Inferior parietal cortex (tissue), 1 donor: ENCODE results near the gene TBC1D9.

ENCODE experiments used
- DNase-seq: peaks from one replicate; pipeline ENCODE4 v3.0.0-alpha.2; 2016; ENCODE audit errors: extremely low spot score

The TBC1D9 gene

DNA sequence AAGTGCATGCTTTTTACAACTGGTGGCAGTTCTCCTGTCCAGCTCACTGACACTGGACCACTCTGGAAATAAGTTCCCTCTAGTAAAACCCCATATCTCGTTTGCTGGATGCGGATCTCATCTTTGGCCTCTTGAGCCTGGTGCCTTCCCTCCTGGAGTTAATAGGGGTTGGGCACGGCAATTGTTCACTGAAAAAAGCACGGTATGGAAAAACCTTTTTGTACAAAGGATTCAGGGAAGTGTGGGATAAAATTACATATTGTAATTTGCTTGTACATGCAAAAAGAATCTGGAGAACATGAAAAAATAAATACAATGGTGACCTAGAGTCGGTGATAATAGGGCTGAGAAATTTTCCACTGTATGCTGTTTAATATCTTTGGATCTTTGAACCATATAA is 30.6 kb downstream of the TBC1D9 start:
- DNase-seq: no peak

DNA sequence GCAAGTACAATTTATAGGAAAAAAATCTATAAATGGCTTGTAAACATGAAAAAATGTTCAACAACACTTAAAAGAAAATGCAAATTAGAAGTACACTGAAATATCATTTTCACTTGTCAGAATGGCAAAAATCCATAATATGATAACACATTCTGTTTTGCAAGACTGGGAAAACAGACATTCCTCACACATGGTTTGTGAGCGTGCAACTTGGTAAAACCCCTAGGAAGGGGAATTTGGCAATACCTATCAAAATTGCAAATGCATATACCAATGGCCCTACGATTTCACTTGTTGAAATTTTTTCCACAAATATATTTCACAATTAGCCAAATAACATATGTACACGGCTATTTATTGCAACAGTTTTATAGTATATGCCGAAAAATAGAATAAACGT is 31.4 kb downstream of the TBC1D9 start:
- DNase-seq: no peak

DNA sequence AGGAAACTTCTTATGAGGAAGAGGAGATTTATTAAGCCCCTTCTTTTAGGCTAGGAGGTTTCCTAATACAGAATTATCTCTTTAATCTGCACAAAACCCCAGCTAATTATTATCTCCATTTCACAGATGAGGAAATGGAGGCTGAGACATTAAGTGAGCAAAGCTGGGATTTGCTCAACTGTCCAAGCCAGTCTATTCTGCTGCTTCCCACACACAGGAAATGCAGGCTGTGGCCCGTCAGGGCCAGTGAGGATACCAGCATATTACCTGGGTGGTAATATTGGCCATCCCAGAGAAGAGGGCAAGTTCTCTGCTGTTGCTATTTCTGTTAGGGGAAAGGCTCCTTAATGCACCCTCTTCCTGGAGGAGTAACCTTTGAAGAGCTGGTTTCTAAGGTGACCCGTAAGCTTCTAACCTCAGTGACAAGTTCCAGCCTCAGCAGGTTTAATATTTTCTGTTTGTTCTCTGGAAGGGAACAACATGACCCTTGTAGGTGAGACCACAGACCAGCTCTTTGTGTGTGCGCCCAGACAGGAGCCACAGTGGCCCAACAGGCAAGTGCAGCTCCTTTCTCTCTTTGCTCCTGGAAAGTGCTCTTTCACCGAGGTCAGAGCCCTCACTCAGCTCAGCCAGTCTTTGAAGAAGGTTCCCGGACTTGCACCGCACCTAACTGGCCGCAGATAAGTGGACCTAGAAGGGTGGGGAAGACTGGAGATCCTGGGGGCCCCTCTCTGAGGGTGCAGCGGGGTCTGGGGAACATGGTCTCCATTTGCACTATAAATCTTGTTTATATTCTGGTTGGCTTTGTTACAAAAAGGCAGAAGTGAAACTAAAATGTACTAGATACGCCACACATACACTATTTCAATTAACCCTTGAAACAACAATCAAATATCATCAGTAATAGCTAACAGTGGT is 35.5 kb downstream of the TBC1D9 start:
- no peak for DNase-seq

DNA sequence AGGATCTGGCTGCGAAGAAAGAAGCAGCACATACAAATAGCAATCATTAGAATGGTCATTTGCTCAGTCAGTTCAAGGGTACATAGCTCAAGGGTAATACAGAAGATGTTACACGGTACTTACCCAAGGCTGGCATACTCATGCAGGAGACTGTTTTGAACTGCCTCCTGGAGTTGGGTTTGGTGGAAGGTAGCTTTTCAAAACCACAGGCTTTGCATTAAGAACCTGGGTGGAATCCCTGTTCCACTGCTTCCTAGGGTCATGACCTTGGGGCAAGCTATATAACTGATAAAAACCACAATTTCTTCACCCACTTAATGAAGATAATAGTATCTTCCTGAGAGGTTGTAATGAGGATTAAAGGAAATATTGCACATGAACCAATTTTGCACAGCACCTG is 36.5 kb downstream of the TBC1D9 start:
- no peak for DNase-seq

DNA sequence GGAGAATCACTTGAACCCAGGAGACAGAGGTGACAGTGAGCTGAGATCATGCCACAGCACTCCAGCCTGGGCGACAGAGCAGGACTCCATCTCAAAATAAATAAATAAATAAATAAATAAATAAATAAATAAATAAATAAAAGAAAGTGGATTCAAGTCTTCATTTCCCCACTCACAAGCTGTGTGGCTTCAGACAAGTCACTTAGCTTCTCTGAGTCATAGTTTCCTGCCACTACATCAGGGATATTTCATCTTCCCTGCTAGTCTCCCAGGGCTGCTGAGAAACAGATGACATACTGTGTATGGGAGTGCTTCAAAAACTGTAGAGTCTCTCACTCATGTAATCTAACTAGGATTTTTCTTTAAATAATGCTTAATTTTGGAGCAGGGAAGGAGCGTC is 37.2 kb downstream of the TBC1D9 start:
- DNase-seq: no peak

DNA sequence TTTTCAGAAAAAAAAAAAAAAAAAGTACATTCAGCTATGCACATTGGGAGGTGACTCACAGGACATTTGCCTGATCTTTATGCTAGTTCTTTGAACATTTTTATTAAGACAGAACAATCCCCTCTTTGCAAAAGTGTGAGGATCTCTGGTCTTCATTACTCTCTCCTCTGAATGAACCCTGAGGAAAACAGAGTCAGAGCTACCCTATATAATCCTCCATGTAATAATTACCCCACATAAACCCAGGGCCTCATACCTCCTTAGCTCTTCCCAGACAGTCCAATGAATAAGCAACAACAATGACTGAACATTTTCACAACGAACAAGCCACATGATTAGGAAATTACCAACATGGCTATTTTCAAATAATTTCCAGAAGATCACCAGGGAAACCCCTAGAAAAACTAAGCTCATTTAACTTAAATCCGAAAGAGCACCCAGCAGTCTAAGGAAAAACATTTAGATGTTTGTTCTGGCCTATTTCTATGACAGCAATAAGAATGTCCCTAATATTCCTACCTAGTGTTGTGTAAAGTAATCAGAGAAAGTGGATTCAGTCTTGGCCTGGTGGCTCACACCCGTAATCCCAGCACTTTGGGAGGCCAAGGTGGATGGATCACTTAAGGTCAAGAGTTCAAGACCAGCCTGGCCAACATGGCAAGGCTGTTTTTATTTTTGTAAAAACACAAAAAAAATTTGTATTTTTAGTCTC is 37.8 kb downstream of the TBC1D9 start:
- DNase-seq: no peak

DNA sequence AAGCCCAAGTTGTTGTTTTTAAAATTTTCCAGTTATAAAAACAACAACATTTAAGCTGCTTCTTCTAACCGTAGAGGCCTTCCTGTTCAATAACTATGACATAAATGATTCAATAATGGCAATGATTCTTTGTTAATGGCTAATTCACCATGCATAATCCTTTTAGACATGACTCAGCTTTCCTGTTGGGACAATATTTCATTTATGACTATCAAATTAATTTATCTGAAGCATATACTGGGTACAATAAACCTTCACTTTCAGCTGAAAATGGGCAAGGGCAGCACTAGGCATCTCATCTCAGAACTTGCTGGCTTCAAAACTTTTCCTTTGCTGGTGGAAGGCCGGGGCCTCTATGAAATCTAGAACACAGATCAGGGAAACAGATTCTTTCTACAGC is 38.9 kb downstream of the TBC1D9 start:
- DNase-seq: no peak

DNA sequence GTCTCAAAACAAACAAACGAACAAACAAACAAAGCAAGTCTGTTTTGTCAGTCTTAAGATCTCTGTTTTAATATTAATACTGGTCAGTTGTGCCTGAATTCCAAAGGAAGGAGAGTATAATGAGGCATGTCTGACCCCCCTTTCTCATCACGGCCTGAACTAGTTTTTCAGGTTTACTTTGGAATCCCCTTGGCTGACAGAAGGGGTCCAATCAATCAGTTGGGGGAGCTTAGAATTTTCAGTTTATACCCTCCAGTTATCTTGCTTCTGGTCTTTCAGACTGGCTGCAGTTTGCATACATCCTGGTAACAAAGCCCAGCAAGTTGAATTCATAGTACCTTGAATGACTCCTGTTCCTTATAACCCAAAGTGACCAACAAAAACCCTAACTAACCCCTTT is 41.1 kb downstream of the TBC1D9 start:
- DNase-seq: no peak

DNA sequence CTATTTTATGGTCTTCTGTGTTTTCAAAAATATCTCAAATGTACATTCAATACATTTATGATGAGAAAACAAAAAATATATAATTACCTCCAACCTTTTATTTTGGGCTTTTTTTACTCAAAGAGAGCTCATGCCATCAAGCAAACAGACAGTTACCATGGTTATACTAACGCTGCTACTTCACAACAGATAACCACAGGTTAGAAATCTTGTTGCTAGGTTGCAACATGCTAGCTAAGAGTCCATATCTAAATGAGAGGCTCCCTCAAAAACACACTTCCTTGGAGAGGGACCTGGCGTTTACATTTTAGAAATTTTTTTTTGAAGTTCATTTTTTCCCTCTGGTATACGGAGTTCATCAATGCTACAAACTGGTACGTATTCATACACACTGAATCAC is 44.3 kb downstream of the TBC1D9 start:
- DNase-seq: no peak

DNA sequence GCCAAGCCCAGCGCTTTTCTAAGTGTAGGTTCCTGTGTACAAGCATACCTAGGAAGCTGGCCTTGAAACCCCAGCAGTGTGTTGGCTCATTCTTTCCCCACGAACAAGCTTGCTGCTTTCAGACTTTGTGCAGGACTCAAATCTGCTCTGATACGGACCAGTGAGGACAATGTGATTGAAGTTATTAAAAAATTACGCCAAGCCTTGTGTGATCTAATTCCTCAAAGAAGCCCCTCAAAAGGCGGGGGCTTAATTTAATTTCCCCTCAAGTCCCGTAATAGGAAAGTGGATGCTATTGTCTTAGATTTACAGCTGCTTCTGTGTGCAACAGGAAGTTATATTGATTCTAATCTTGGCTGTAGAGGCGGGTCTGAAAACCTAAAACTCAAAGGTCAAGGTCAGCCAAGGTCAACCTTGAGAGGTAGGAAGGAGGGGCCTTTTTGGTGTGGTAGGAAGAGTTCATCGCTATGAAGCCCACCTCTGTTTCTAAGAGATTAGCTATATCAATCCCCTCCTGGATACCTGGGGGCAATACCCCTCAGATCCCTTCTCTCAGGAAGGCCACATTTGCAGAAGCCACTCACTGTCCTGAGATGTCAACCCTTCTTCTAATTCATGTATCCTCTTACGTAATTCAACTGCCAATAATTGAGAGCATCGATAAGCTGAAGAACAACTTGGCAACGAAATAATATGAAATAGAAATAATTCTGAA is 45.1 kb downstream of the TBC1D9 start:
- no peak for DNase-seq

DNA sequence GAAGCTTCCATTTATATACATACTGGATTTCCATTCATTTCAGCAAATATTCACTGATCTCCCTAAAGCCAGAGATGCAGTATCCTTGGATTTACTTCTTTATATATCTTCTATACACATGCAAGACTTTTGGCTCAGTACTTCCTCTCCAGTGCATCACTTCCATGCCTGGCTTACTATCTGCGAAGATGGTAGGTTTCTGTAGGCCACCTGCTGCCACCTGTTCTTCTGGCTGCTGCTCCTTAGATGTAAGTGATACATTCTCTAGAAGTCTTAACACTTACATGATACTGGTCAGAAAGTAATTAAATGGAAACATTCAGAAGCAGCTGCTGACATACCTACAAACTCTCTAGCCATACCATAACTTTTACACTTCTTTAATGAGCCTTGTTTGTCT is 48.9 kb downstream of the TBC1D9 start:
- no peak for DNase-seq

DNA sequence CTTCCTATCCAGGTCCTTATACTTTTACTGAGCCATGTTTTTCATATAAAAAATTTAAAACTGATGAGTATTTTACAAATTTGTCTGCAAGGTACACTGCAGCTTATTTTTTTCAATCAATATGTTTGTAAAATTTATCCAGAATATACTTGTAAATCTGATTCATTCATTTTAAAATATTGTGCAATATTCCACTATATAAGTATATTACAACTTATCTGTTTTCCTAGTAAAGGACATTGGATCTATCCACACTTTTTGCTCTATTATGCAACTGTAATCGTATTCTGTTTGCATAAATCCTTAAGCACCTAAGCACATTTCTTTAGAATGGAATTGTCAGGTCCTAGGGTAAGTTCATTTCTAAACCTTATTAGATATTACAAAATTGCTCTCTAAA is 49.5 kb downstream of the TBC1D9 start:
- no peak for DNase-seq

DNA sequence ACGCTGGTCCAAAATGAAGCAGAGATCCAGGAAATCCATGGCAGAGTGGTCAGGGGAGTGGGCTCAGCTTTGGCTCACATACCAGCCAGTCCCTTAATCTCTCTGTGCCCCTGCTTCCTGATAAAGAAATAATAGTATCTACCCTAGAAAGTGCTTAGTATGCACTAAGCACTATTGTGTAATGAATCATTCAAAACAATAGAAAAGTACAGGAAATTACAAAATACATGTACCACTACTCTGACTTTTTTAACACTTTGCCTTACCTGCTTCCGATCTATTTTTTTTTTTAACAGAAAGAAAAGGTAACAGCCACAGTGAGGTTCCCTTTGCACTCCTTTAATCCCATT is 49.9 kb downstream of the TBC1D9 start:
- DNase-seq: no peak

DNA sequence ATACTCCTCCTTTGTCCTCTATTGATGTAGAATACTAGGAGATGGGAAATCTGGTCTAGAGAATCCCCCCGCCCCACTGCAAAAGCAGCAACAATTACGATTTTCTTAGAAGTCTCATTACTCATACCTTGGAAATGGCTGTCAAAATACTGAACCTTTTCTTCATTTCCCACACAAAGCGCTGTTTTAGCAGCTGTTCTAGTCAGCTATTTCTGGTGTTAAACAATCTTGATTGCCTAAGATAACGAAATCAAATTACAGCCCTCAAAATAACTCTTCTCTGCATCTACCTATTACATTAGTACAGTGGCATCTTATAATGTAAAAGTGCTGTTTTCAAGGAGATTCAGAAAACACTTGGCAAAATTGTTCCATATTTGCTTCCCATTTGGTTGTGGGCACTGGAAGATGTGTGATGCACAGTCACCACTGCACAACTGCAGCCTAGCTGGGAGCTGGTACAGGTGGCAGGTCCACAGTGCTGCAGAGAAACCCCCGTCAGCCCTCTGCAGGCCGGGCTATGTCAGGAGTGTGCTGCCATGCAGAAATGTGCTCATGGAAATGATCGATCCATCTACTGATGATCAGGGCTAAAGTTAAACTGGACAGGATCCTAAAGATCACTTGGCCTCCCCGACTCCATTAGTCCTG is 50.4 kb downstream of the TBC1D9 start:
- no peak for DNase-seq

DNA sequence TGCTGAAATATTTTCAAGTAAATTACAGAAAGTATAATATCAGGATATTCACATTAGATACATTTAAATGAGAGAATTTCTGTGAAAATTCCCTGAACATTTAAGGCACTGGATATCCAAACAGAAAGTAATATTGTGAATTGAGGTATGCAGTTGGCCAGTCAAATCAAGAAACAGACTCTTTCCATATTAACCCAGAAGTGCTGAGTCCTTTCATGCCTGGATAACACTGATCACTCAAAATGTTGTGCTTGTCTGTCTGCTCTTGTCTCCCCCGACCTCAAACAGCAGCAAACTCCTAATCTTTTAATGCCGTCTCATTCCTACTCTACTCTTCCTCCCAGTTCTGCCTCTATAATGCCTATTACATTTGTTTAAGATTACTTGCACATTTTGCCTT is 51.2 kb downstream of the TBC1D9 start:
- no peak for DNase-seq

DNA sequence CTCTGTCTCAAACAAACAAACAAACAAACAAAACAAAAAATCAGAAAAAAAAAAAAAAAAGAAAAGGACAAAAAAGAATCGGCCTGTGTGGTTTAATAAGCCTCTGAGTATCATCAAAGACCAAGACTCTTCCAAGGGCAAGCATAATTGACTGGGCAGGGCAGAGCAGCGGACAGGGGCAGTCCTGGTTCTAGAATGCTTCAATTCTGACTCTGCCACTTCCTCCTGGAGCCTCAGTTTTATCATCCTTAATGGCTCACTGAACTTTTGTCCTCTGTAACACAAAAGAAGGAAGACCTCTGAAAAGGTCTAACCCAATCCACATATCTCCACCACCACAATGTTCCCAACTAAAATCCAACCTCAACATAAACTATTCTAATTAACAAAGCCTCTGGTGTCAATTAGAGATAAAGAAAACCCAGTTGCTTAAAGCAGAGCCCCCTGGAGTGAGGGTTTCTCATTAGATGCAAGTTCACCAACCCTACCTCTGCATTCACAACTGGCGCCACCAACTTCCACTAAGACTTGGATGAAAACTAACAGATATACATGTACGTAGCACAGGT is 51.7 kb downstream of the TBC1D9 start:
- no peak for DNase-seq

DNA sequence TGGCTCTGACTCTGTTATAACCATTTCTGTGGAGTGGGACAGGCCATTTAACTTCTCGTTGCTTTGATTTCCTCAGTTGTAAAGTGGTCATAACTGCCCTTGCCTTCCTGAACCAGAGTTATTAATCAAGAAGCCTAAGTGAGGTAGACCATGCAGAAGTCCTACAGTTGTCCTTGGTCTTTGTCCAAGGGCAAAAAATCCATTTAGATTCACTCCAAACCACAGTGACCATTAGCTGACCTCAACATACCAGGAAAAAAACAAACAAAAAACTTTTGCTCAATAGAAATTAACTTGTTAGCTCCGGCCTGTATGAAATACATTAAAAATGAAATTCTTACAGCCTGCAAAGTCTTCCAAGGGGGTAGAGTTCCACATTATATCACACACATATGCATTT is 52.7 kb downstream of the TBC1D9 start:
- no peak for DNase-seq

DNA sequence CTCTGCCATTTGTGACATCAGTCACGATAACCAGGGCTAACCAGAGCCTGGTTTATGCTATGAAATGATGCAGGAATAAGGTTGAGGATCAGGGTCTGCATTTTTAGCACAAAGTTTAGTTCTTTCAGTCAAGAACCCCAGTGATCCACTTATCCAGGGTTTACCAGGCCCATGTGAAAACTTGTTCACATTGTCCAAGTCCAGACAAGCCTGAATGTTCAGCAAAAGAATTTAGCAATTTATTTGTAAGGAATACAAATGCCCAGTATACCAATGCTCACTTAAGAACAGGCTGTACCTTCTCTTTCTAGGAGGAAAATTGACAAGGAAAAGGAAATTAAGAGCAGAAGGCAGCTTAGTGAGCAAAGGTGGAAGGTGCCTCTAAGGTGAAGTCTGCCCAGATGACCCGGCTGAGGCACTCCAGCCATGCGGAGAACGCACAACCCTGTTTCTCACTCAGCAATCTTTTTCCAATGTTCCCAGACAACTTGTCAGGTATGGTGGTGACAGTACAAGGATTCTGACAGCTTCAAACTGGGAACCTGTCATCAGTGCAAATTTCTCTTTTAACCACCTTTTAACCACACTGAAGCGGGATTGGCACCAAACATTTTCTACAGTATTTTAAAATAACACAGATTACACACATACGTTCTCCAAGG is 54.0 kb downstream of the TBC1D9 start:
- DNase-seq: no peak

DNA sequence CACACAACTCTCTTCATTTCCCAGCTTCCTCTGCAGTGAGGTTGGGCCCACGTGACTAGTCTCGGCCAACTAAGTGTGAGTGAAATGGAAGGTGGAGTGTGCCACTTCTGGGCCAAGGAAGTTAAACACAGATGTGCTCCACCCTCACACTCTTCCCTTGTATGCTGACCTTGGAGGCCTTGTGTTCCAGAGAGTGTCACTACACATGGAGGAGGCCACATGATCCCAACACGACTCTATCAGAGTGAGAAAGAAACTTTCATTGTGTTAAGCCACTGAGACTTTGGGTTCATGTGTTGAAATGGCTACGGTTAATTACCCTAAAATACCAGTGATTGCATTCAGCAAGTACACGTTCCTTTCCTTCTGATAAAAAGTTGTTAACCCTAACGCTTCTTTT is 55.1 kb downstream of the TBC1D9 start:
- no peak for DNase-seq

DNA sequence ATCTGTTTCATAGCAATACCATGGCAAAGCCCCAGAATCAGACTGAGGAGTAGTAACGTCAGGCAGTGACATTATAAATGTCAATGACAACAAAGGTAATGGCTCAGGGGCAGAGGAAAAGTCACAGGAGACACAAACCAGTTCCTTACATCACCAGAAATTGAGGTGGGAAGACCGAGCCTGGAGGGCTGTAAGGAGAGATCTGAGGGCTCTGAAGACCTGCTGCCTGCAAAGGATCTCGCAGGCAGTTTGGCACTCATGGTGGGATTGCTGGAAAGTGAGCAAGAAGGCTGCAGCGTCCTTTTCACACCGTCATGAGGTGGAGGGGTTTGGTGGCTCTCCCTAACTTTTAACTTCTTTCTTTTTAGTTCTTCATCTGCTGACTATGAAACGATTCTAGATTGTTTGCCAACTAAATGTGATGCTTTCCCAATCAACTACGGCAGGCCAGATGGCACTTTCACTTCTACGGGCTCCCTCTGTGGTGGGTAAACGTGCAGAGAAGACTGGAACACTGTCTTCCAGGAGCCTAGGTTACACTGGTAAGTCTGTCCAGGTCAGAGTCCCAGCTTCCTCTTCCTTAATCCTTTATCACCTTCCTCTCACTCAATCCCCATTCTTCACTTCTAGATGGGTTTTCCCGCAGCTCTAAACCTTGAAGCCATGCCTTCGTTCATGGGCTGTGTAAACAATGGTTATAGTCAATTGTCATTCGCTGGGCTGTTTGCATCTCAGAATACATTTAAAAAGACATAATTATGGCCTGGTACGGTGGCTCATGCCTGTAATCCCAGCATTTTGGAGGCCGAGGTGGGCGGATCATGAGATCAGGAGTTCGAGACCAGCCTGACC is 58.2 kb downstream of the TBC1D9 start:
- no peak for DNase-seq
